Myocyte (in vitro differentiated cells): ENCODE measurements around the gene CPXM2. TPM values are rescaled to one million over a fixed set of nuclear protein-coding genes. Genes with fewer than 3 reads are reported as not detected.

Experiments used
- DNase-seq: peaks from one replicate; pipeline ENCODE4 v3.0.0-alpha.2; 2012; ENCODE audit warnings: low read depth
- total RNA-seq: library from RNA; depleted of rRNA; stranded (reverse); fragments of >200 nt; gene quantifications from 2 replicates; pipeline ENCODE4 v1.2.3, GENCODE V29; 2014

CPXM2 gene
- total RNA-seq, 1 donor from 2014 or later, result not detected

- DNase-seq, result no peak
Observed at GRCh38 chr10:123904834-123905409, 13.3 kb upstream of the CPXM2 start.

GRCh38 chr10:123903621-123904020 lies 12.0 kb upstream of the CPXM2 start:
- DNase-seq, result no peak

GRCh38 chr10:123901621-123902020 lies 10.0 kb upstream of the CPXM2 start:
- DNase-seq, result no peak

GRCh38 chr10:123897146-123897545 lies 5.5 kb upstream of the CPXM2 start:
- DNase-seq, result no peak

- DNase-seq, result no peak
Observed at GRCh38 chr10:123896246-123896927, 4.8 kb upstream of the CPXM2 start.

- DNase-seq, result no peak
Observed at GRCh38 chr10:123893651-123894050, 2.0 kb upstream of the CPXM2 start.

GRCh38 chr10:123890756-123891143 lies 857 bp downstream of the CPXM2 start:
- DNase-seq, result no peak

- no peak for DNase-seq
Observed at GRCh38 chr10:123890226-123890625, 1.4 kb downstream of the CPXM2 start.

- no peak for DNase-seq
Observed at GRCh38 chr10:123889821-123890220, 1.8 kb downstream of the CPXM2 start.

- DNase-seq, result no peak
Observed at GRCh38 chr10:123888751-123889150, 2.9 kb downstream of the CPXM2 start.

GRCh38 chr10:123888256-123888655 lies 3.4 kb downstream of the CPXM2 start:
- no peak for DNase-seq

- no peak for DNase-seq
Observed at GRCh38 chr10:123886292-123886691, 5.3 kb downstream of the CPXM2 start.

GRCh38 chr10:123885406-123886170 lies 6.0 kb downstream of the CPXM2 start:
- DNase-seq, result no peak

- DNase-seq, result no peak
Observed at GRCh38 chr10:123884907-123885381, 6.7 kb downstream of the CPXM2 start.

GRCh38 chr10:123884351-123884906 lies 7.2 kb downstream of the CPXM2 start:
- DNase-seq, result no peak

GRCh38 chr10:123883673-123884320 lies 7.8 kb downstream of the CPXM2 start:
- DNase-seq, result no peak

GRCh38 chr10:123882681-123883445 lies 8.7 kb downstream of the CPXM2 start:
- DNase-seq, result no peak

- DNase-seq, result no peak
Observed at GRCh38 chr10:123882177-123882576, 9.4 kb downstream of the CPXM2 start.

GRCh38 chr10:123879606-123880257 lies 11.9 kb downstream of the CPXM2 start:
- DNase-seq, result no peak

GRCh38 chr10:123878666-123879303 lies 12.8 kb downstream of the CPXM2 start:
- peak; percentile 28 for DNase-seq
